GM18505 (cell line): ENCODE measurements around the gene MAGED2.
"Not testable (repeated sequence)": the region's sequence is repeated elsewhere in the genome, so short reads cannot be mapped to it uniquely, and the experiment has no call there.

ENCODE experiments used
- ATAC-seq: cut with Tn5 transposase; IDR thresholded peaks from one replicate; pipeline ENCODE4 v1.9.1; 2021; ENCODE audit not compliant: unreplicated experiment
- POLR2A ChIP-seq: IDR thresholded peaks from 4 replicates; pipeline ENCODE4 v1.6.1; 2011; ENCODE audit warnings: borderline replicate concordance; ENCODE audit not compliant: insufficient read depth, insufficient read length; ENCODE audit errors: extremely low read depth

Gene MAGED2

GRCh38 chrX:54842607-54843006 is 35.1 kb downstream of the MAGED2 start:
- no peak for ATAC-seq
- no peak for TF ChIP-seq POLR2A

GRCh38 chrX:54843050-54843449 is 35.5 kb downstream of the MAGED2 start:
- no peak for TF ChIP-seq POLR2A
- no peak for ATAC-seq

- ATAC-seq: not testable (repeated sequence)
Observed at GRCh38 chrX:54847700-54848099, 40.2 kb downstream of the MAGED2 start.

- no peak for TF ChIP-seq POLR2A
- no peak for ATAC-seq
Observed at GRCh38 chrX:54865208-54865607, 57.7 kb downstream of the MAGED2 start.
